Measurements from ENCODE around the gene HOXC13. TPM values are rescaled to one million over a fixed set of nuclear protein-coding genes. Genes with fewer than 3 reads are reported as not detected.

The HOXC13 gene
- total RNA-seq, 1 donor from 2014 or later = not detected

DNA sequence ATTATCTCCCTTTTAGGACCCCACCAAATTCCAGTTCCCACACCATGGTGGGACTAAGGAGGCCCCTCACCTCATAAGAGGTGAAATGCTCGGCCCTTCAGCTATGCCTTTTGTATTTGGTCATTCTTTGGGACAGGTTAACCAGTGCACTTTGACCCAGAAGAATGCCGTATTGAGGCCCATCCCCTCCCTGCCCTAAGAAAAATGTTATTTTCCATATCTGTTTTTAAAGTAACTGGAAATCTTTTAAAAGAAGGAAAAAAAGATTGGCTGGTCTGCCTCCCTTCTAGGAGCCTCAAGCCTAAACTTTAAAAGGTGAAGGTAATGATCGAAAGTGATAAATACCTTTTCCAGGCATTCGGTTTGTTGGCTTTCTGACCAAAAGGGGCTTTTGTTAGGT, 5.7 kb upstream of the HOXC13 start:
- peak in 1 of 2 donors; percentile 11 for DNase-seq (ENCODE audit: extremely low spot score in 2 of 2)
- Histone ChIP-seq H3K4me3 (no peak overlapping the region), H3K36me3 (no peaks in the 10 kb centered on the region), H3K27ac (no peak overlapping the region), H3K9me3 (no peaks in the 10 kb centered on the region), H3K27me3 (peaks cover 19% of the 10 kb centered on the region), H3K4me1 (no peaks in the 10 kb centered on the region)
- no peak for TF ChIP-seq POLR2AphosphoS5 (IDR thresholded peaks at IDR 0.05; ENCODE audit: insufficient read depth in 1 of 2, low read depth in 1 of 2)
- TF ChIP-seq CTCF (IDR thresholded peaks at IDR 0.05) = no peak
- no peak for TF ChIP-seq POLR2A (IDR thresholded peaks at IDR 0.05)
- intact Hi-C loops (cut with DNase I) = no loop called here

- no peak for DNase-seq (ENCODE audit: extremely low spot score in 2 of 2)
- Histone ChIP-seq H3K4me3 (no peak overlapping the region), H3K9me3 (no peaks in the 10 kb centered on the region), H3K27me3 (peaks cover 34% of the 10 kb centered on the region), H3K36me3 (no peaks in the 10 kb centered on the region), H3K4me1 (peaks cover 8% of the 10 kb centered on the region), H3K27ac (no peak overlapping the region)
- intact Hi-C loops (cut with DNase I) = no loop called here
- TF ChIP-seq POLR2AphosphoS5 (IDR thresholded peaks at IDR 0.05; ENCODE audit: insufficient read depth in 1 of 2, low read depth in 1 of 2) (no peak), POLR2A (IDR thresholded peaks at IDR 0.05) (no peak), CTCF (IDR thresholded peaks at IDR 0.05) (no peak)
Measured at GRCh38 chr12:53935383-53936341, 3.0 kb upstream of the HOXC13 start.

DNA sequence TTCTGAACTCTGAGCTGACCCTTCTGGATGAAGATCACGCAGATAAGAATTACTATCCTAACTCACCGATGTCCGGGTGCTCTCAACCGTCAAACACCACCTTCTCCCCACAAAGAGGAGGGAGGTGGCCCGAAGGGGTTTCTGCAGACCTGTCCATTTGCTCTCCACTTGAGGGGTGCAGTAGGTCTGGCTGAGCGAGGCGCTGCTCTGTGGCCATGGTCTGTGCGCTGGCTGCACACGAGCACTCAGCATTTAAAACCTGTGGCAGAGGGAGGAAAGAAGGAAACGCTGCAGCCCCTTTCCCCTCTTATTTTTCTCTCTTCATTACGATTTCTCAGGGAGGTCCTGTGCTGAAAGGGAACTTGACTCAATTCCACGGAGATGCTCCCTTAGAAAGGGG, 1.5 kb upstream of the HOXC13 start:
- Histone ChIP-seq H3K27me3 (peaks cover 34% of the 10 kb centered on the region), H3K4me3 (no peak overlapping the region), H3K9me3 (no peaks in the 10 kb centered on the region), H3K36me3 (no peaks in the 10 kb centered on the region), H3K4me1 (peaks cover 8% of the 10 kb centered on the region), H3K27ac (no peak overlapping the region)
- intact Hi-C loops (cut with DNase I) = no loop called here
- TF ChIP-seq POLR2AphosphoS5 (IDR thresholded peaks at IDR 0.05; ENCODE audit: insufficient read depth in 1 of 2, low read depth in 1 of 2) (no peak), POLR2A (IDR thresholded peaks at IDR 0.05) (no peak), CTCF (IDR thresholded peaks at IDR 0.05) (no peak)
- DNase-seq (ENCODE audit: extremely low spot score in 2 of 2) = no peak

DNA sequence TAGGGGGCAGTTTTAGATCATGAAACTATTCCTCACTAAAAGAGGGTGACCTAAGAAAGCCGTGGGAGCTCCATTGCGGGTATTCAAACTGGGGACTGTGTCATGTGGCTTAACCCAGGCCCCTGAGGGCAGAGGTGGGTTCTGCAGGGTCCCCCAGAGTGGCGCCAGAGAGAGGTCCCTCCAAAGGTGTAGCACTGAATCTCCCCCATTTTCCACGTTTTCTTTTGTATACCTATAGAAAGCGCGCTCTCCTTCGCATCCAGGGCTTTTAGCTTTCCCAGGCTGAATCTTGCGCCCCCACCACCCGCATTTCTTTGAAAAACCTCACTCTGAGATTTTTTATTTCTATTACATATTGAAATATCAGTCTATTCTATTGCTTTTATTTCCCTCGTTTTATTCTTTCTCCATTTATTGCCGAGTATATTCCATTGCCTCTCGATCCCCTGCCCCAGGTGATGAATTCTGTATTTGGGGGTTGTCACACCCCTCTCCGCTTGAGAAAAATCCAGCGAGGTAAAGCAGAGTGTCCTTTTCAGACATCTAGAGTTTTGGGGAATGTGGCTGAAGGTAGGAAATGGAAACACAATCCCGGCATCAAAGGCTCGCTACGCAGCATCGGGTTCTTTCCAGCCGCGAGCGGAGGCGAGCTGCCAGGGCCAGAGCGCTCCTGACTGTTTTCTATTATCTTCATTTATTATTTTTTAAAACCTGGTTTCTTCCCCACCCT, 870 bp upstream of the HOXC13 start:
- no peaks in the 10 kb centered on the region for H3K9me3 ChIP-seq
- H3K4me3 ChIP-seq = no peak overlapping the region
- intact Hi-C loops (cut with DNase I) = no loop called here
- DNase-seq (ENCODE audit: extremely low spot score in 2 of 2) = no peak
- H3K4me1 ChIP-seq = peaks cover 8% of the 10 kb centered on the region
- no peaks in the 10 kb centered on the region for H3K36me3 ChIP-seq
- no peak overlapping the region for H3K27ac ChIP-seq
- TF ChIP-seq POLR2A (IDR thresholded peaks at IDR 0.05) (no peak), POLR2AphosphoS5 (IDR thresholded peaks at IDR 0.05; ENCODE audit: insufficient read depth in 1 of 2, low read depth in 1 of 2) (no peak), CTCF (IDR thresholded peaks at IDR 0.05) (no peak)
- peaks cover 34% of the 10 kb centered on the region for H3K27me3 ChIP-seq
